ENCODE measurements around the gene ZNF837.
"Not testable (repeated sequence)": the region's sequence is repeated elsewhere in the genome, so short reads cannot be mapped to it uniquely, and the experiment has no call there.

The ZNF837 gene

GRCh38 chr19:58351990-58352755, 28.7 kb downstream of the ZNF837 start:
- DNase-seq (ENCODE audit: low read depth in 1 of 2, low spot score in 1 of 2) = no peak

DNA sequence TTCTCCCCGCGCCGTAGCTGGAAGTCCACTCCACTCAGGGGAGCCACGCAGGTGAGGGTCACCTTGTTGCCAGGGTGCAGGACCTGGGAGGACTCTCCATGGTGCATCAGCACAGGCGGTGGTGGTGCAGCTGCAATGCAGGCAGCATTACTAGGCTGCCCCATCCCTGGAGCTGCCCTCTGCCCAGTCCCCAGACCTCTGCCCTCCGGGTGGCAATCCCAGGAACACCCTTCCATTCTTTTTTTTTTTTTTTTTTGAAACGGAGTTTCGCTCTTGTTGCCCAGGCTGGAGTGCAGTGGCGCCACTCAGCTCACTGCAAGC, 29.3 kb downstream of the ZNF837 start:
- no peak for DNase-seq (ENCODE audit: low read depth in 1 of 2, low spot score in 1 of 2)

DNA sequence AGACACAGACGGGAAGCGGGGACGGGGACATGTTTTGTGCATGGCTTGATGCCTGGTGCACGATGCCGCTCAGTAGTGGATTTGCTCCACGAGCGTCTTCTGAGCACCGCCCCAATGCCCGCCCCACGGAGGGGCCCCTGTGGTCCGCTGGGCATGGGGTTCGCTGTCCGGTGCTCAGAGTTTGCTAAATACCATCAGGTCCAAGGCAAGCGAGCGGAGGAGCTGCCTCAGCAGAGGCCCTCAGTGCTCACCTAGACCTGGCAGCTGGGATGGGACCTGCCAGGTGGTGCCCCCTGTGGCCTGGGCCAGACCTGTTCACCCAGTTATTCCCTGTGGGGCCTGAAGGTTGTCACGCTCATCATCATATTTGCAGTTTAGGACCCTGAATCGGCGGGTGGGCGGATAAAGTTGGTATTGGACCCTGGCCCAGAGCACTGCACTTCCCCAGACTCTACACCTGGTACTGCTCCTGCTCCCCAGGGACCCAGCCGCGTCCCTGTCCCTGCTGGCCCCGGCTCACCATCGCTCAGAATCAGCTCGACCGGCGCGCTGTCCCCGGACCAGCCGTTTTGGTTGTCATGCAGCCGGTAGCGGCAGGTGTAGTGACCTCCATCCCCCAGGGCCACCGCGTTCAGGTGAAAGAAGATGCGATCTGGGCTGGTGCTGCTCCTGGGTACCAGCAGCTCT, 29.8 kb downstream of the ZNF837 start:
- DNase-seq (ENCODE audit: low read depth in 1 of 2, low spot score in 1 of 2) = no peak

DNA sequence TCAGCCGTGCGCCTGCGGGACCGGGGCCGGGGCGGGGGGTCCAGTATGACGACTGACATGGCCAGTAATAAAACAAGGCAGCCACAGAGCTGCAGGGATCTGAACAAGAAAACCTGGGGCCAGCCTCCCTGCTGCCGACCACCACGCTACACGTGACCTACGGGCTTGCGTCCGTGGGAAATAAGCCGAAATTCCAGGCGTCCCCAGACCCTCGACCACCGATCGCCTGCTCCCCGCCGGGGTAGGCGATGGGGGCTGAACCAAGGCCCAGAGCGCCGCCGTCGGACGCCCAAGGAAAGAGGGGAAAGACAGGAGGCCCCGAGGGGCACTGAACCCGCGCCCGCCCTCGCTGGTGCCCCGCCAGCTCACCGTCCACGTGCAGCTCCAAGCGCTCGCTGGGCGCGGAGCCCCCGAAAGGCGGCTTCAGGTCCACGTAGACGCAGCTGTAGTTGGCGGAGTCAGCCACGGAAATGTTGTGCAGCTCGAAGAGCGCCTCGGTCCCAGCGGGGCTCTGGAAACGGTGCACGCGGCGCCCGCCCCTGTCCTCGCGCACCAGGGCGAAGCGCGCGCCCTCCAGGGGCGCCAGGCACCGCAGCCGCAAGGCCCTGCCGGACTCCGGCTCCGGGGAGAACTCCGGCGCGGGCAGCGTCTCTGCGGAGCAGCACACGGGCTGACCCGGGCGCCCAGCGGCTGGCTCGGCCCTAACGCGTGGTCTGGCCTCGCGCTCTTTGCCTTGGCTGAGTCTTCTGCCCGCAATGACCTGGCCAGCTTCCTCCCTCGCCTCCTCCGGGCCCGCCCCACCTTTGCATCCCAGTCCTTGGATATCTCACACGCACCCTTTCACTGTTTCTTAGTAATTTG, 30.6 kb downstream of the ZNF837 start:
- no peak for DNase-seq (ENCODE audit: low read depth in 1 of 2, low spot score in 1 of 2)

DNA sequence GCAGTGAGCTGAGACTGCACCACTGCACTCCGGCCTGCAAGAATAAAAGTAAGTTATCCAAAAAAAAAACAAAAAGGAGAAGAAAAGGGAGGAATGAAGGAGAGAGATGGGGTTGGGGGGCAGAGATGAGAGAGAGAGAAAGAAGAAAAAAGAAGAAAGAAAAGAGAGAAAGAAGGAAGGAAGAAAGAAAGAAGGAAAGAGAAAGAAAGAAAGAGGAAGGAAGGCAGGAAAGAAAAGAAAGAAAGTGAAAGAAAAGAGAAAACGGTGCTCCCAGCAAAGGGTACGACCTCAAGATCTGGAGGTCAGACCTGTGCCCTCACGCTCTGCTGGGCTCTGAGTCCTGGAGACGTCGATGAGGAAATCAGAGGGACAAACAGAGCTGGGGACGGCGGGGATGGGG, 31.2 kb downstream of the ZNF837 start:
- no peak for DNase-seq (ENCODE audit: low read depth in 1 of 2, low spot score in 1 of 2)

- DNase-seq (ENCODE audit: low read depth in 1 of 2, low spot score in 1 of 2) = not testable (repeated sequence)
Observed at GRCh38 chr19:58348080-58348479, 32.8 kb downstream of the ZNF837 start.

GRCh38 chr19:58346961-58347929, 33.6 kb downstream of the ZNF837 start:
- peak; percentile 43 to 53 for DNase-seq (ENCODE audit: low read depth in 1 of 2, low spot score in 1 of 2)

DNA sequence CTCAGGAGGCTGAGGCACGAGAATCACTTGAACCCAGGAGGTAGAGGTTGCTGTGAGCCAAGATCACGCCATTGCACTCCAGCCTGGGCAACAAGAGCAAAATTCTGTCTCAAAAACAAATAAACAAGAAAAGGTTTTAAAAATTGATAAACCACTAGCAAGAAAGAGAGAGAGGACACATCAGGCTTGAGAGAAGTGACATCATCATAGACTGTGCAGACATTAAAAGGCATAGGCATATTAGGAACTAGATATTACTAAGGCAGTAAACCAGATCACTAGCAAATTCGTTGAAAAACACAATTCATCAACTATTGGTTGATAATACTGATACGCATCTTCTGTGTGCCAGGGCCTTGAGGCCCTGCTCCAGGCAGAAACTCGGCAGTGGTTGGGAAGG, 35.3 kb downstream of the ZNF837 start:
- no peak for DNase-seq (ENCODE audit: low read depth in 1 of 2, low spot score in 1 of 2)

DNA sequence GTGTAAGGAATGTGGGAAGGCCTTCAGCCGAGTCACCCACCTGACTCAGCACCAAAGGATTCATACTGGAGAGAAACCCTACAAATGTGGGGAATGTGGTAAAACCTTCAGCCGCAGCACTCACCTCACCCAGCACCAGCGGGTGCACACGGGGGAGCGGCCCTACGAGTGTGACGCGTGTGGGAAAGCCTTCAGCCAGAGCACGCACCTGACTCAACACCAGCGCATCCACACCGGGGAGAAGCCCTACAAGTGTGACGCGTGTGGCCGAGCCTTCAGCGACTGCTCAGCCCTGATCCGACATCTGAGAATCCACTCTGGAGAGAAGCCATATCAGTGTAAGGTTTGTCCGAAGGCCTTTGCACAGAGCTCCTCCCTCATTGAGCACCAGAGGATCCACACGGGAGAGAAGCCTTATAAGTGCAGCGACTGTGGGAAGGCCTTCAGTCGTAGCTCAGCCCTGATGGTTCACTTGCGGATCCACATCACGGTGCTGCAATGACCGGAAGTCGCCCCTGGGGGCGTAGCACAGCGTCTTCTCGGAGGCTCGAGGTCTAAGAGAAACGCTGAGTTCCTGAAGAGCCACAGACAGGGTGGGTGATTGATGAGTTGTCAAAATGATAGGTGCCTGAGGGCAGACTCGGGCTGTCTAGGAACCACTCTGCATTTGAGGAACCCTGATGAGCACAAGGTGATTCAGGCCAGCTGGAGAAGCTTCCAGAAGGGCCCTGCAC, 41.8 kb downstream of the ZNF837 start:
- no peak for DNase-seq (ENCODE audit: low read depth in 1 of 2, low spot score in 1 of 2)

DNA sequence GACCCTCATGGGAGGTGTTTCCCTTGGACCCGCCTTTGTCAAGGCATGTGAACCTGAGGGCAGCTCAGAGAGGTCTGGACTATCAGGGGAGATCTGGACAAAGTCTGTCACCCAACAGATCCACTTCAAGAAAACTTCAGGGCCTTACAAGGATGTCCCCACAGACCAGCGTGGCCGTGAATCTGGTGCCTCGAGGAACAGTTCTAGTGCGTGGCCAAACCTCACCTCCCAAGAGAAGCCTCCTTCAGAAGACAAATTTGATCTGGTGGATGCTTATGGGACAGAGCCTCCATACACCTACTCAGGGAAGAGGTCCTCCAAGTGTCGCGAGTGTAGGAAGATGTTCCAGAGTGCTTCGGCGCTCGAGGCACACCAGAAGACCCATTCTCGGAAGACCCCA, 42.5 kb downstream of the ZNF837 start:
- no peak for DNase-seq (ENCODE audit: low read depth in 1 of 2, low spot score in 1 of 2)

- DNase-seq (ENCODE audit: low read depth in 1 of 2, low spot score in 1 of 2) = no peak
Observed at GRCh38 chr19:58336820-58337219, 44.0 kb downstream of the ZNF837 start.

GRCh38 chr19:58336216-58336615, 44.6 kb downstream of the ZNF837 start:
- no peak for DNase-seq (ENCODE audit: low read depth in 1 of 2, low spot score in 1 of 2)

DNA sequence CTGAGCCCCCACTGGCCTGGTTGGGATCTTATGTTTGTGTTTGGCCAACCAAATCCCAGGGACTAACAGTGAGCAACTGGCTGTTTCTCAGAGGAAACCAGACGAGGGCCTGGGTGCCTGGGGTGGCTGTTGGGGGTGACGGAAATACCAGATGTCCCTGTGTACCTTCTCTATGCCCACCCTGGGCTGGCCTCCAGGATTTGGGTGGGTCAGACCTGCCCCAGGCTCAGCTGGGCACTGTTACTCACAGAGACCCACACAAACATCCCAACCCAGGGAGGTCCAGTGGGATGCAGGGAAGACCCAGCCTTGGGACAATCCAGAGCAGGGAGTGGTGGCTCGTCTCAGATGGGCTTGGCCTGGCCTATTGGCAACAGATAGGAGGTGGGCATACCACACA, 45.2 kb downstream of the ZNF837 start:
- no peak for DNase-seq (ENCODE audit: low read depth in 1 of 2, low spot score in 1 of 2)

GRCh38 chr19:58334691-58335249, 46.1 kb downstream of the ZNF837 start:
- DNase-seq (ENCODE audit: low read depth in 1 of 2, low spot score in 1 of 2) = no peak

- DNase-seq (ENCODE audit: low read depth in 1 of 2, low spot score in 1 of 2) = no peak
Observed at GRCh38 chr19:58332697-58333096, 48.1 kb downstream of the ZNF837 start.

- no peak for DNase-seq (ENCODE audit: low read depth in 1 of 2, low spot score in 1 of 2)
Observed at GRCh38 chr19:58330458-58330857, 50.4 kb downstream of the ZNF837 start.

- DNase-seq (ENCODE audit: low read depth in 1 of 2, low spot score in 1 of 2) = no peak
Observed at GRCh38 chr19:58328999-58329398, 51.8 kb downstream of the ZNF837 start.

DNA sequence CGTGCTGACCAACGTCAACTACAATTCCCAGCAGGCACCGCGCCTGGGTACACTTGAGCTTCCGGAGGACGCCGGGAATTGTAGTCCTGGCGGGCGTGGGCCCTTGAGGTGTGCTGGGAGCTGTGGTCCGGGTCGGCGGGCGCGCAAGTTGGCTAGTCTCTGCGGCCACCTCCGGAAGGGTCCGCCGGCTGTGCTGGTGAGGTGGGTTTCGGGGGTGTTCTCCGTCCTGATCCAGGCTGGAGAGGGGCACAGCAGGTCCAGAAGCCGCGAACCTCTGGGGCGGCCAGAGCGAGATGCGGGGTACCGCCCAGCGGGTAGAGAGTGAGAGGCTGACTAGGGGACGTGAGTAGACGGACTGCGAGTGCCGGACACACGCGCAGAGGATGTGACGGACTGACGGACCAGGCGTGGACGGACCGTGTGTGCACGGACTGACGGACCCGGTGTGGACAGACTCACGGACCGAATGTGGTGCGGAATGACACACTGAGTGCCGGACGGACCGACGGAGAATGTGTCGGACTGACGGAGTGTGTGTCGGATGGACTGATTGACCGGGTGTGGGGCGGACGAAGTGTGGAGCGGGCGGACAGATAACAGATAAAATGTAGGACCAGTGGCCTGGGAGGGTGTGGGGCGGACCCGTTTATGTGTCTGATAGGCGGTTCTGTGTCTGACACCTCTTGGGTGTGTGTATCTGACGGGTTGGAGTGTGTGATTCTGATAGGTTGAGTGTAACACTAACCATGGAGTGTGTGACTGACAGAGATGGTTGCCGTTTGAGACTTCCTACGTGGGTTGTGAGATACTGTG, 53.7 kb downstream of the ZNF837 start, which contains the start of gene ZSCAN22:
Gene ZSCAN22 (plus strand): TSS at position 81 of the 813 bp plus-strand sequence. CDS start 7,809 bp downstream, outside the sequence.
- DNase-seq (ENCODE audit: low read depth in 1 of 2, low spot score in 1 of 2) = peak; percentile 70 to 77

GRCh38 chr19:58326501-58326913, 54.3 kb downstream of the ZNF837 start:
- no peak for DNase-seq (ENCODE audit: low read depth in 1 of 2, low spot score in 1 of 2)

Measured in stimulated activated CD4-positive, alpha-beta T cell treated with anti-CD3 and anti-CD28 coated beads, Interleukin-15, amount 100 ng/mL, for 1 hour (primary cell).